GM23248 (cell line): ENCODE measurements around the gene HNRNPA1. TPM values are rescaled to one million over a fixed set of nuclear protein-coding genes. Genes with fewer than 3 reads are reported as not detected.

Experiments
- DNase-seq: peaks from one replicate; pipeline ENCODE4 v3.0.0-alpha.2; 2015
- H2AFZ ChIP-seq: fragments of 200-600 bp; sonication (generic); 2 replicates; pipeline ENCODE4 v1.6.1; 2016; ENCODE audit warnings: antibody characterized with exemption
- H3F3A ChIP-seq: fragments of 200-600 bp; sonication (generic); 2 replicates; pipeline ENCODE4 v1.6.1; 2016; ENCODE audit warnings: mild to moderate bottlenecking, antibody characterized with exemption, mixed run types; ENCODE audit not compliant: insufficient read depth
- H3K27ac ChIP-seq: fragments of 200-600 bp; sonication (generic); 2 replicates; pipeline ENCODE4 v1.5.1; 2016; ENCODE audit warnings: mild to moderate bottlenecking
- H3K27me3 ChIP-seq: fragments of 200-600 bp; sonication (generic); replicated peaks from 2 replicates; pipeline ENCODE4 v1.6.1; 2016; ENCODE audit warnings: mild to moderate bottlenecking; ENCODE audit not compliant: insufficient read depth
- H3K36me3 ChIP-seq: fragments of 200-600 bp; sonication (generic); 2 replicates; pipeline ENCODE4 v1.6.1; 2016; ENCODE audit warnings: low read depth, mild to moderate bottlenecking
- H3K4me1 ChIP-seq: fragments of 200-600 bp; sonication (generic); 2 replicates; pipeline ENCODE4 v1.6.1; 2016; ENCODE audit warnings: mild to moderate bottlenecking; ENCODE audit not compliant: insufficient read depth
- H3K4me2 ChIP-seq: fragments of 200-600 bp; sonication (generic); one replicate; pipeline ENCODE4 v1.6.1; 2016; ENCODE audit warnings: mild to moderate bottlenecking; ENCODE audit not compliant: unreplicated experiment
- H3K4me3 ChIP-seq: fragments of 200-600 bp; sonication (generic); 2 replicates; pipeline ENCODE4 v1.5.1; 2016; ENCODE audit warnings: mild to moderate bottlenecking
- H3K79me2 ChIP-seq: fragments of 200-600 bp; sonication (generic); 2 replicates; pipeline ENCODE4 v1.6.1; 2016; ENCODE audit warnings: mild to moderate bottlenecking; ENCODE audit not compliant: insufficient read depth
- H3K9ac ChIP-seq: fragments of 200-600 bp; sonication (generic); 2 replicates; pipeline ENCODE4 v1.6.1; 2016; ENCODE audit warnings: mild to moderate bottlenecking
- H3K9me2 ChIP-seq: fragments of 200-600 bp; sonication (generic); 2 replicates; pipeline ENCODE4 v1.6.1; 2016; ENCODE audit warnings: mixed run types, mild to moderate bottlenecking, moderate library complexity; ENCODE audit not compliant: insufficient read depth
- H3K9me3 ChIP-seq: fragments of 200-600 bp; sonication (generic); one replicate; pipeline ENCODE4 v1.6.1; 2017; ENCODE audit warnings: low read depth
- H4K20me1 ChIP-seq: fragments of 200-600 bp; sonication (generic); 2 replicates; pipeline ENCODE4 v1.6.0; 2016; ENCODE audit not compliant: insufficient read depth
- EZH2 ChIP-seq: fragments of 200-600 bp; sonication (generic); IDR thresholded peaks from 2 replicates; pipeline ENCODE4 v1.6.1; 2018; ENCODE audit warnings: antibody characterized with exemption, mild to moderate bottlenecking; ENCODE audit not compliant: insufficient read depth, poor library complexity, severe bottlenecking
- EZH2phosphoT487 ChIP-seq: fragments of 200-600 bp; sonication (generic); IDR thresholded peaks from 2 replicates; pipeline ENCODE4 v1.6.1; 2018; ENCODE audit warnings: antibody characterized with exemption, moderate library complexity, mild to moderate bottlenecking, low read depth; ENCODE audit not compliant: insufficient read depth
- WGBS, 2 experiments: methylation state at CpG; one replicate each; pipeline ENCODE4 v1.1.6; 2015 to 2017; ENCODE audit warnings: low lambda C conversion rate in 2 of 2, low coverage in 1 of 2; ENCODE audit errors: missing lambda C conversion rate in 2 of 2; 5-methylcytosine and 5-hydroxymethylcytosine counted together
- in situ Hi-C: fragments of 300-500 bp; cut with MboI; formaldehyde crosslinking; loops from 2 replicates; pipeline ENCODE4 v1.15.0; 2020
- polyA plus RNA-seq: library from polyadenylated mRNA; unstranded; fragments of >200 nt; fragmentation: Nextera tagmentation; extraction: Ambion mirVana; gene quantifications from 2 replicates; pipeline ENCODE4 v1.2.1, GENCODE V29; 2016
- total RNA-seq: library from RNA; depleted of rRNA; stranded (reverse); fragments of >200 nt; shearing (Covaris generic); gene quantifications from 2 replicates; pipeline ENCODE4 v1.2.3, GENCODE V29; 2014

HNRNPA1 gene
- total and polyA plus RNA-seq, 2 experiments from 2014 or later = 226 to 351 TPM

- Histone ChIP-seq H3K9me3 (no peaks in the 10 kb centered on the region), H3K4me3 (no peak overlapping the region), H4K20me1 (no peaks in the 10 kb centered on the region), H3K4me2 (no peak overlapping the region), H3K9me2 (no peaks in the 10 kb centered on the region), H3K79me2 (no peaks in the 10 kb centered on the region), H3K27ac (no peak overlapping the region), H3K4me1 (no peaks in the 10 kb centered on the region), H3K9ac (no peak overlapping the region), H2AFZ (no peak overlapping the region), H3K27me3 (no peaks in the 10 kb centered on the region), H3K36me3 (peaks cover 8% of the 10 kb centered on the region; the same call in 1 of the 2 replicates), H3F3A (no peaks in the 10 kb centered on the region)
- no peak for DNase-seq
- in situ Hi-C loops = no loop called here
- TF ChIP-seq EZH2phosphoT487 (no peak), EZH2 (no peak)
Observed at GRCh38 chr12:54239620-54240019, 40.9 kb upstream of the HNRNPA1 start.

GRCh38 chr12:54240129-54240528 lies 40.4 kb upstream of the HNRNPA1 start:
- Histone ChIP-seq H3K9me2 (no peaks in the 10 kb centered on the region), H3K27me3 (no peaks in the 10 kb centered on the region), H3K4me3 (no peak overlapping the region), H3K27ac (no peak overlapping the region), H3K79me2 (0 out of 2 replicates have a peak, but pooled peaks cover 1% of the 10 kb centered on the region), H3K9ac (no peak overlapping the region), H4K20me1 (no peaks in the 10 kb centered on the region), H3K9me3 (no peaks in the 10 kb centered on the region), H3K4me1 (no peaks in the 10 kb centered on the region), H3K36me3 (peaks cover 9% of the 10 kb centered on the region), H3K4me2 (no peak overlapping the region), H2AFZ (no peak overlapping the region), H3F3A (no peaks in the 10 kb centered on the region)
- DNase-seq = no peak
- 56 to 63% methylated on average over 2 of the region's 2 CpGs for WGBS, 2 experiments
- TF ChIP-seq EZH2phosphoT487 (no peak), EZH2 (no peak)
- in situ Hi-C loops = no loop called here

- 0 out of 2 replicates have a peak, but pooled peaks cover 4% of the 10 kb centered on the region for H3K79me2 ChIP-seq
- no peak overlapping the region for H3K4me3 ChIP-seq
- no peak overlapping the region for H3K9ac ChIP-seq
- H3K4me1 ChIP-seq = no peaks in the 10 kb centered on the region
- DNase-seq = no peak
- H3K36me3 ChIP-seq = peaks cover 12% of the 10 kb centered on the region
- in situ Hi-C loops = no loop called here
- no peaks in the 10 kb centered on the region for H3K9me2 ChIP-seq
- TF ChIP-seq EZH2 = no peak
- TF ChIP-seq EZH2phosphoT487 = no peak
- H3K27ac ChIP-seq = no peak overlapping the region
- no peak overlapping the region for H2AFZ ChIP-seq
- WGBS, 2 experiments = 99 to 100% methylated on average over 2 of the region's 2 CpGs
- H3K9me3 ChIP-seq = no peaks in the 10 kb centered on the region
- H4K20me1 ChIP-seq = no peaks in the 10 kb centered on the region
- H3K4me2 ChIP-seq = no peak overlapping the region
- no peaks in the 10 kb centered on the region for H3K27me3 ChIP-seq
- no peaks in the 10 kb centered on the region for H3F3A ChIP-seq
Observed at GRCh38 chr12:54240971-54241588, 39.4 kb upstream of the HNRNPA1 start.

- no peaks in the 10 kb centered on the region for H3K4me1 ChIP-seq
- H3K9me2 ChIP-seq = no peaks in the 10 kb centered on the region
- H3K27me3 ChIP-seq = no peaks in the 10 kb centered on the region
- no peak for TF ChIP-seq EZH2
- no peak overlapping the region for H2AFZ ChIP-seq
- H3K9me3 ChIP-seq = no peaks in the 10 kb centered on the region
- peaks cover 33% of the 10 kb centered on the region for H3K79me2 ChIP-seq
- no peaks in the 10 kb centered on the region; the same call in 1 of the 2 replicates for H3F3A ChIP-seq
- no peak overlapping the region for H3K4me2 ChIP-seq
- in situ Hi-C loops = no loop called here
- no peak overlapping the region for H3K27ac ChIP-seq
- 91 to 93% methylated on average over 6 of the region's 6 CpGs for WGBS, 2 experiments
- peaks cover 21% of the 10 kb centered on the region for H3K36me3 ChIP-seq
- H4K20me1 ChIP-seq = no peaks in the 10 kb centered on the region
- no peak for DNase-seq
- H3K4me3 ChIP-seq = no peak overlapping the region
- H3K9ac ChIP-seq = no peak overlapping the region
Observed at GRCh38 chr12:54246011-54246641, 34.4 kb upstream of the HNRNPA1 start.
